ENCODE measurements around the gene FRMD4A.

DNA sequence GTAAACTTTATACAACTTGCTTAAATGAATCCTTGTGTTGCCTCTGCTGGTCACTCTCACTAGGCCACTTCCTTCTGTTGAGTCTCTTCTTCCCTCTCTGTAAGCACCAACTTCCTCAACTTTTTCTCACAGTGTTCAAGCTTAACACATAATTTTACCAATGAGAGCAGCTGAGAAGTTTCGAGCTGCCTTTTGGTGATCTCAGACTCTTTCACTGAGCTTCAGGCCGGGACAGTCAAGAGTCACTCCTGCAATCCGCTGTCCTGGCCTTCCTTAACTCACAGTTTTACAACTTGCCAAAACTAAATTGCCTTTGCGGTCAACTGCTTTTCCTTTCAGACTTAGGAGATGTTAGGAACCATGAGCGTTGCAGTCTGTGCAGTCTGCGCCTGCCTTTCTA is 696.5 kb downstream of the FRMD4A start:
- TF ChIP-seq, protein P1, sequence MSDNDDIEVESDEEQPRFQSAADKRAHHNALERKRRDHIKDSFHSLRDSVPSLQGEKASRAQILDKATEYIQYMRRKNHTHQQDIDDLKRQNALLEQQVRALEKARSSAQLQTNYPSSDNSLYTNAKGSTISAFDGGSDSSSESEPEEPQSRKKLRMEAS (IDR thresholded peaks at IDR 0.05; ENCODE audit: low read depth, low read length), result no peak
- TF ChIP-seq, protein P2, sequence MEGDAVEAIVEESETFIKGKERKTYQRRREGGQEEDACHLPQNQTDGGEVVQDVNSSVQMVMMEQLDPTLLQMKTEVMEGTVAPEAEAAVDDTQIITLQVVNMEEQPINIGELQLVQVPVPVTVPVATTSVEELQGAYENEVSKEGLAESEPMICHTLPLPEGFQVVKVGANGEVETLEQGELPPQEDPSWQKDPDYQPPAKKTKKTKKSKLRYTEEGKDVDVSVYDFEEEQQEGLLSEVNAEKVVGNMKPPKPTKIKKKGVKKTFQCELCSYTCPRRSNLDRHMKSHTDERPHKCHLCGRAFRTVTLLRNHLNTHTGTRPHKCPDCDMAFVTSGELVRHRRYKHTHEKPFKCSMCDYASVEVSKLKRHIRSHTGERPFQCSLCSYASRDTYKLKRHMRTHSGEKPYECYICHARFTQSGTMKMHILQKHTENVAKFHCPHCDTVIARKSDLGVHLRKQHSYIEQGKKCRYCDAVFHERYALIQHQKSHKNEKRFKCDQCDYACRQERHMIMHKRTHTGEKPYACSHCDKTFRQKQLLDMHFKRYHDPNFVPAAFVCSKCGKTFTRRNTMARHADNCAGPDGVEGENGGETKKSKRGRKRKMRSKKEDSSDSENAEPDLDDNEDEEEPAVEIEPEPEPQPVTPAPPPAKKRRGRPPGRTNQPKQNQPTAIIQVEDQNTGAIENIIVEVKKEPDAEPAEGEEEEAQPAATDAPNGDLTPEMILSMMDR (IDR thresholded peaks at IDR 0.05; ENCODE audit: low read depth, low read length), result no peak

Data from NB4 (cell line).